HG03520 (cell line): Measurements from ENCODE around the gene IL34.

Experiments
- ATAC-seq: cut with Tn5 transposase; IDR thresholded peaks from one replicate; pipeline ENCODE4 v1.9.1; 2021; ENCODE audit warnings: mild to moderate bottlenecking, moderate library complexity; ENCODE audit not compliant: unreplicated experiment

IL34 gene

DNA sequence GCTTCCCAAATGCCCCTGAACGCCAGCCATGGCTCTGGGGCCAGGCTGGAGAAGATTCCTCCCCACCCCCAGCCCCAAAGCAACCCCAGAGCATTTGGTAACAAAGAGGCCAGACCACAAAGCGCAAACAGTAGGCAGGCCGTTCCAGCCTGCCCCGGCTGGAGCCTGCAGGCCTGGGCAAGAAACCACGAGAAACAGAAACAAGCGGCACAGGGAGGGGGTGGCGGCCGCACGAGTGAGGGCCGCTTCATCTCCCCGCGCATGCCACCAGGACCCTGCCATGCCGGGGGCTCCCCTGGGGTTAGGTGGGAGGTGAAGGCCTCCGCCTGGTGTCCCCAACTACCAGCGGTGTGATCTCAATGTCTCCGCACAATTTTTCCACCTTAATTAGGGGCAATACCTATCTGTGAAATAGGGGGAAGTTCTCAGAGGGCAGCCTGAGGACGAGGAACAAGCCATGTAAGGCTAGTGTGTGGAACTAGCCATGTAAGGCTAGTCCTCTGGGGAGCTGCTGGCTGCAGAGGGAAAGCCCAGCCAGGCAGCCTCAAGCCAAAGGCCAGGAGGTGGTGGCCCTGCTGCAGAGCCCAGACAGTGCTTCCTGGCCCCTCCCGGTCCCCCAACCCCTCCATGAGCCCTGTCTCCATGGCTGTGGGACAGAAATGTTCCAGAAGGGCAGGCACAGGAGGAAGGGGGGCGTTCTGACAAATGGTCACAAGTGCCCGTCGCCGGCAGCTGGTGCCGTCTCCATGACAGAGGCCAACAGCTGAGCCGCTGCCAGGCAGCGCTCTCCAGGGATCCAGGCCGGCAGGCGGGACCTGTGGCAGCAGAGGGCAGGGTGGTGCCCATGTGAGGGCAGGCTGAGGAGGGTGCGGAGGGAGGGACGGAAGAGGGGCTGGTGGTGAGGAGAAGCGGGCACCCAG, 54.0 kb downstream of the IL34 start:
- ATAC-seq: no peak

GRCh38 chr16:70701036-70701435, 54.7 kb downstream of the IL34 start:
- no peak for ATAC-seq

GRCh38 chr16:70701596-70701995, 55.2 kb downstream of the IL34 start:
- no peak for ATAC-seq

- ATAC-seq: no peak
Observed at GRCh38 chr16:70701998-70702397, 55.6 kb downstream of the IL34 start.

- no peak for ATAC-seq
Observed at GRCh38 chr16:70702624-70703023, 56.3 kb downstream of the IL34 start.

DNA sequence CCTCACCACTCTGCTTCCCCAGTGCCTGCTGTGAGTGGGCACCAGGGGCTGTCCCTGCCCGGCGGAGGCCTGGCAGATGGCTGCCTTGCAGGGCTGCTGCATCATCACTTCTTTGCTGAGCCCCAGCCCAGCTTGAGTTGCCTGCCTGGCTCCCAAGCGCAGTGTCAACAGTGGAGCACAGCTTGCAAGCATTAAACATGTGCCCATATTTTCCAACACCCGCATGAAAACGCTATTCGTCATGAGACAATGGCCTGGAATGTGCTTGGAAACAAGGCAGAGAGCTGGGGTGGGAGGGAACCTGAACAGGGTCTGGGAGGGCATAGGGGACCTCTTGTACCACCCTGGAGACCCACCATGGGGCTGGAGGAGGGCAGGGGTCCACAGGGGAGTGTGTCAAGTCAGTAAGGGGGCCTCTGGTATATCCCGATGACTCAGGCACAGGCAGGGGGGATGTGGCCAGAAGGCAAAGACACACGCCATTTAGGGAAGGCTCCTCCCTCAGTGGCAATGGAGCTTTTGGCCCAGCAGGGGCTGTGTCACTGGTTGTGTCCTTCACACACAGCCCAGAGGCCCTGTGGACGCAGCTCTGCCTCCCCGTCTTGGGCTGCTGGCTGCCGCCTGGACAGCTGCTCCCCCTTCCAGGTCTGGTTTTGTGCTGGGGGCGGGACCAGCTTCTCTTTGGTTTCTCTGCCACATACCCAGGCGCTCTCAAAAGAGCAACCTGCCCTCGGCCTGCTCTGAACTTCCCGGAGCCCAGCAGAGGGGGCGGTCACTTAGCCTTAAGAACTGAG, 56.9 kb downstream of the IL34 start:
- ATAC-seq: no peak

GRCh38 chr16:70703835-70704381, 57.5 kb downstream of the IL34 start:
- no peak for ATAC-seq

GRCh38 chr16:70704586-70704985, 58.2 kb downstream of the IL34 start:
- ATAC-seq: no peak

DNA sequence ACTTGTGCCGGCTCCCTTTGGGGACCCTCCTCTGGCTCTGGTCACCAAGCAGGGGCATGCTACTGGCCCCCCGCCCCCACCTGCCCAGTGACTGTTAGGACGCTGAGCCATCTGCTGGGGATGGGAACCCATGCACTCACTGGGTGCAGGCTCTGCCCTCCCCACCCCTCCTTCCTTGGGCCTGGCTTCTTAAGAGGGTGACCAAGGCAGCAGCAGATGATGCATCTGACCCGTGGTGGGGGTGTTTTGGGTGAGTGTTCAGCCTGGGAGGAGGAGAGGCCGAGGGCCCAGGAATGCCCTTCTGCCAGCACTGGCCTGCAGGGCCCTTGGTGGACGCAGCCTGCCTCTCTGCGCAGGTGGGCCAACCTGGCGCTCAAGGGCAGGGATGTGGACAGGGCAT, 58.7 kb downstream of the IL34 start:
- ATAC-seq: no peak

GRCh38 chr16:70706948-70707465, 60.6 kb downstream of the IL34 start:
- ATAC-seq: no peak

DNA sequence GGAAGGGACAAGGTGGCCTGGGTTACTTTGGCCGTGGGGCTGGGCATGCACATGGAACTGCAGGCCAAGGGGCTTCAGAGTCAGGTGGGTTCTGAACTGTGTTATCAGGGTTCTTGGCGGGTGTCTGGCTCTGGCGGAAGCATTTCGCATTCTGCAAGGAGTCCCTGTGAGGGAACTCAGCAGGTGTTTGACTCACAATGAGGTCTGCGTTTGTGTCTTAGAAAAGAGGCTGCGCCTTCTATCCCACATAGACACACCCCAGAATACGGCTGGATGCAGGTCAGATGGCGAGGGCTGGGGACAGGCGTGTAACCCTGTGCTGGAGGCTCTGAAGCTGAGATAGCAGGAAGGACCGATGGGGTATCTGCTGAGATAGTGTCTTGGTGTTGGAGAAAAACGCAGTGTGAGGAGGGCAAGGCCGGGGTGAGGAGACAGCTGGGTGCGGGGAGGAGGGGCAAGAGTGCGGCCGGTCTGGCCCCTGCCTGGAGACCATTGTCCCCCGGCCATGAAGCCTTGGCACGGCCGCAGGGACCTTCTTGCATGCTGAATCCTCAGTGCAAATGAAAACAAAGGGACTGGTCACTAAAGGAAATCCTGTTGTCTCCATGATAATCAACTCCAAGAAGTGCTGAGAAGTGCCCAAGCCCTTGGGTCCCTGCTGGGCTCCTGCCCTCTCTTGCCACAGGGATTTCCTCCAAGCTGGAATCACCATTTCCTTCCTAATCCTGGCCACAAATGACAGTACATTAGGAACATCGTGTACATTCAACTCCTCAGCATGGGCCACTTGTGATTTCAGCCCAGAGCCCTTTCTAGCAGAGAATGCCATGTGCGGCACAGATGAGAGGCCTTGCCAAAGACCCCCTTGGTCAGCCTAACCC, 62.2 kb downstream of the IL34 start:
- ATAC-seq: no peak

DNA sequence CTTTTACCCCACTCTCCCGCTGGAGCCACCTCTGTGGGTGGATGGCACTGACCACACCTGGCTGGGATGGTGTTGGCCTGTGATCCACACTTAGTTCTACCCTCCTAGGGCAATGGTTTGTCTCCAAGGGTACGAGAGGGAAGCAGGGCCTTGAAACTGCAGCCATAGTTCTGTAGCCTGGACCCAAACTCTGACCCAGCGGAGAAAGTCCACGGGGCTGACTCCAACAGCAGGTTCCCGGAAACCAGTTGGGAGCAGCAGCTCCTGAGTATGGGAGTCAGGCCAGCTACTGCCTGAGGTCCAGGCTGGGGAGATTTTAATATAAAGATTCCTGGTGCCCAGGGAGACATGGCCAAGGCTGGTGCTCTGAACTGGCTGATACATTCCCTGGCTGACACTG, 63.1 kb downstream of the IL34 start:
- no peak for ATAC-seq

GRCh38 chr16:70709942-70710341, 63.6 kb downstream of the IL34 start:
- no peak for ATAC-seq
